GM21717 (cell line): Measurements from ENCODE around the gene WIPI1.
"Not testable (repeated sequence)": the region's sequence is repeated elsewhere in the genome, so short reads cannot be mapped to it uniquely, and the experiment has no call there.

Source experiments
- ATAC-seq: cut with Tn5 transposase; IDR thresholded peaks from one replicate; pipeline ENCODE4 v1.9.1; 2021; ENCODE audit warnings: mild to moderate bottlenecking, moderate library complexity; ENCODE audit not compliant: unreplicated experiment

WIPI1 gene

GRCh38 chr17:68457168-68457538 is at the start of gene WIPI1:
WIPI1 (minus strand) TSS chr17:68457496; CDS start chr17:68457421, 75 bp downstream.
- ATAC-seq = peak; percentile 26

- no peak for ATAC-seq
These were observed 48.7 kb upstream of the WIPI1 start for GRCh38 chr17:68505951-68506350.

GRCh38 chr17:68501074-68501473 is 43.8 kb upstream of the WIPI1 start:
- no peak for ATAC-seq

- ATAC-seq = no peak
These were observed 42.3 kb upstream of the WIPI1 start for GRCh38 chr17:68499587-68499986.

GRCh38 chr17:68498479-68499326 is 41.4 kb upstream of the WIPI1 start:
- peak; percentile 17 for ATAC-seq

DNA sequence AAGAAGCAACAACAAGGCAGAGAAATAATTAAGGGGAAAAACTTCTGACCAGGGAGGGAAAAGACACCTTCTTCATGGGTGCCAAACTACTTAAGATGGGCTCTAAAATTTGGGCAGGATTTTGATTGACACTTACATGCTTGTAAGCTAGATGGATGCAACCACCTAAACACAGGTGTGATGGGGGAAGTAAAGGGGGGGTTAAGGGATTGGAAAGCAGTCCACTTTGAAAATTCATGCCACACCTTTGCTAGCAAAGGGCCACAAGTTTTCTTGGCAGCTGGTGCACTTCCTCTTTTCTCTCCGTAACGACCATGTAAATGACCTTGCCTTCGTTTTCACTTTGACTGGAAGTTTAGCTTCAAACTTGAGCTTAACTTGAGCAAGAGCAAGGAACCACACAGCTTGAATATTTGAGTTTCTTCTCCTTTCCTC is 40.6 kb upstream of the WIPI1 start:
- ATAC-seq = peak; percentile 93

DNA sequence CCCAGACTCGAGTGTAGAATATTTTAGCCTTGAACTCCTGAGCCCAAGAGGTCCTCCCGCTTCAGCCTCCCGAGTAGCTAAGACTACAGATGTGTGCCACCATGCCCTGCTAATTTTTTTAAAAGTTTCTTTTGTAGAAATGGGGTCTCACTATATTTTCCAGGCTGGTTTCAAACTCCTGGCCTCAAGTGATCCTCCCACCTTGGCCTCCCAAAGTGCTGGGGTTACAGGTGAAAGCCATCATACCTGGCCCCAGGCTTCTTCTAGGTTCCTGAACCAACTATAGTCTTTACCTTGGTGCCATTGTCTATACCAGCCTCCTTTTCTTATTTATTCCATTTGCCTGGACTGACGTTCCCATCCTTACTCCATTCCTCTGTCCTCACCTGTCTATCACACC is 37.8 kb upstream of the WIPI1 start:
- no peak for ATAC-seq

GRCh38 chr17:68492394-68493054 is 35.2 kb upstream of the WIPI1 start:
- not testable (repeated sequence) for ATAC-seq

DNA sequence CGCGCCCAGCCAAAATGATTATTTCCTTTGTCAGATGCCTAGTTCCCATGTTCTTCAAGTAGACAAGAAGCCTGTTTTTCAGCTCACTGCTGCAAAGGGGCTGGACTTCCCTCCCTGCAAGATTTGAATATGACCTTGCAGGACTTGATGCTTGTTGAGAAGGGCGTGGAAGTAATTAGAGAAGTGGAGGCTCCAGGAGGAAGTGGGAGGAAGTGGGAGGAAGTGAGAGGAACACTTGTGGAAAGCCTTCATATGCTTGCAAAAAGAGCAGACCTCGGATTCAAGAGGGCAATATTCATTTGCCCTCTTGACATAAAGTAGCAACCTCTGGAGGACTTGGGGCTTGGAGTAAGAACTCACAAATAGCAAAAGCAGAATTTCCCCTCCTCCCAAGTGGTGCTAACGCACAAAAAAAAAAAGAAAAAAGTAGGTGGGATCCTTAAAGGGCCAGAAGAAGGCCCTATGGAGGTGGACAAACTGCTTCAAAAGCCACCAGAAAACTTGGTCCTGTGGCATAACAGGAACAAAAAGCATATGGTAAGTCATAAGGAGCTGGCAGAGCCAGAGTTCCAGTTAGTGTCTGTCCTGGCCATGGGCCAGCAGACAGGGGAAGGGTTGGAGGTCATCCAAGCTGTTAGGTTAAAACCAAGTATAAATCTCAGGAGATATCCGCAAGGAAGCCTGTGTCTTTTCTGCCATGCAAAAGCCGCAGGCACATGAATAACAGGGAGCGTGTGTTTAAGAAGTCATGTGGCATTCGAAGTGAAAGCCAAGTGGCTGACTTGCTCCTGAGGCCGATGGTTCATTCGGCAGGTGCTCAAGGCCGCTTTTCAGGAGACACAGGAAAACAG is 34.3 kb upstream of the WIPI1 start:
- no peak for ATAC-seq

DNA sequence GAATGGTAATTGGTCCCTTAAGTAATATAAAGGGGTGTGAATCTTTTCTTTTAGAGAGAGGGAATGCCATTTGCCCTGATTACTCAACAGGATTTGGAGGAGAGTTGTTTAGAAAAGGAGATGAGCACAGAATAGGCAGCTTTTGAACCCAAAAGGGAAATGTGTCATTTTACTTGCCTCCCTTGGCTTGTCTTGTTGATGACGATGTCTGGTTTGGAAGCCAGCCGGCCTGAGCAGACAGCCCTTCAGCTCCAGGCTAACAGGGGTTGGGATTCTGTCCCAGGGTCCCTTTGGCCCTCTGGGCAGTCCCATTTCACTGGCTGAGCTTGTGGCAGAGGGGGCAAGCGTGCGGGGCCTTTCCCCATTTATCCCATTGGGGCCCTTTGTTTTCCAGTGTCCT is 32.6 kb upstream of the WIPI1 start:
- no peak for ATAC-seq

- no peak for ATAC-seq
These were observed 27.2 kb upstream of the WIPI1 start for GRCh38 chr17:68484458-68484857.

GRCh38 chr17:68482576-68483041 is 25.3 kb upstream of the WIPI1 start:
- ATAC-seq = no peak

DNA sequence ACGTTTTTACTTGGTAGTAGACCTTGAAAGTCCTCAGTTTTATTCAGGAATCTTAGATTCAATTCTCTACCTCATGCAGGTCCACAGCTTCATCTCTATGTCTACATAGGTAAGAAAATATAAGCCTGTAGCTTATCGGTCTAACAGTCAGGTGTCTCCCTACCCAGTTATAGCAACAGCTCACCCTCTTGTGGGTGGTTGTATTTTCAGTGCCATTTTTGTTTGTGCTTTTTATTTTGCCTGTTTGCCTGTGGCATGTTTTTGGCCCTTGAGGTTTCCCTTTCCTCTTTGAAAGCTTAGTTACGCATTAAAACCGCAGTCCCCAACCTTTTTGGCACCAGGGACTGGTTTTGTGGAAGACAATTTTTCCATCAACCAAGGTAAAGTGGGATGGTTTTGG is 23.6 kb upstream of the WIPI1 start:
- ATAC-seq = no peak

DNA sequence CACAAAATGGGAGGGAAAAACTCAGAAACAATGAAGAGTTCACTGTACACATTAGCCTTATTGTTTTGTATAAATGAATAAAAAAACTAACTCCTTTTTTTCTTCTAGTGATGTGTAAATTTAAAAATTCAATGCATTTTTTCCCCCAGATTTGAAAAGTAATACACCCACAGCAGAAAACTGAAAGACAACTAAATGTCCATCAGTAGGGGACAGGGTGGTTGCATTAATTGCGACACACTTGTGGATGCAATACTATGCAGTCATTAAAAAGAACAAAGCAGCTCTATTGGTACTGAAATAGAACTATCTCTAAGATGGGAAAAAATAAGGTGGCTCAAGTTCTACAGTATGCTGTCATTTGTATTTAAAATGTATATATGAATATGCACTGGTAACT is 13.7 kb upstream of the WIPI1 start:
- no peak for ATAC-seq

DNA sequence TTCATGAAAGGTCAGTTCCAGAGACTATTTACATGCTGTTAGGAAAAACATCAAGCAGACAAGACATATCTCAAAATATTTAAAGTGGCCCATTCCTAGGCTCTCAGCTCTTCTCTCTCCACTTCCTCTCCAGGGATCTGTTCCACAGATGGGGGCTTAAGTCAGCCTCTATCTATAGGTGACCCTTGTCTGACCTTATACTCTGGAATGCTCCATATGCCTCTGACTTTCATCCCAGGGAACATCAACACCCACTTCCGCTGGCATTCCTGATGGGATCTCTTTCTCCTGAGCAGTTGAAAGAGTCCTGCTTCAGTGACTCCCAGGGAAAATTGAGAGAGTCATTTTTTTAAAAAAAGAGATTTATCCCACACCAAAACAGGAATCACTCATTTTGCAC is 11.5 kb upstream of the WIPI1 start:
- ATAC-seq = no peak

- no peak for ATAC-seq
These were observed 11.0 kb upstream of the WIPI1 start for GRCh38 chr17:68468334-68468733.

DNA sequence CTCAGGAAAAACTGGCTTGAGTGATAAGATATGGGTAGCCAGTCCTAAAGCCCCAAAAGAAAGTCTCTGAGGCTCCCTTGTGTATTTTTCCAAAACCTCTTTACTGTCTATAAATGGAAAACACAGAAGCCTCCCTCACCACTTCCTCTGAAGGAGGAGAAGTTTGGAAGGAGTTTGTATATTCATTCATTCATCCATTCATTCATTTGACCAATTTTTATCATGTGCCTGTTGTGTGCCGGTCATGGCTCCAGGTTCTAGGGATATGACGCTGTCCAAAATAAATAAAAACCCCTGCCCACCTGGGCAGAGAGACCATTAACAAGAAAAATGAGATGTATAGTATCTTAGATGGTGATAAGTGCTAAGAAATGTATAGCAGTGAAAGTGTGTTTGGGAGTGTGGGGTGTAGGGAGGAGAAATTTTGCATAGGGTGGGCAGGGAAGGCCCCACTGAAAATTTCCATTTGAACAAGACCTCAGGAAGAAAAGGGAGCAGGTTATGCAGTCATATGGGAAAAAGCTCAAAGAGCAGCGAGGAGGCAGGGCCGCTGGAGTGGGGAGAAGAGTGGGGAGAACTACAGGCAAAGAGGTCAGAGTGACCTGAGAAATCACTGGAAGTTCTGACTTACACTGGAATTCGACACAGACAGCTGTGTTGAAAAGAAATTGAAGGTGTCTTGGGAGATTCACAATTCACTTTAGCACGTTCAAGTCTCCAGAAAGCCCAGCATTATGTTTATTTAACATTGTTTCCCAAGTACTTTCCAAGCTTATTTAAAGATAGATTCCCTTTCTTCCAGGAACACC is 6.1 kb upstream of the WIPI1 start:
- no peak for ATAC-seq

GRCh38 chr17:68462381-68463210 is 5.3 kb upstream of the WIPI1 start:
- ATAC-seq = peak; percentile 31

GRCh38 chr17:68461589-68461988 is 4.3 kb upstream of the WIPI1 start:
- ATAC-seq = no peak

GRCh38 chr17:68461122-68461539 is 3.8 kb upstream of the WIPI1 start:
- ATAC-seq = no peak
